Measurements from ENCODE around the gene ST6GALNAC3. TPM values are rescaled to one million over a fixed set of nuclear protein-coding genes. Genes with fewer than 3 reads are reported as not detected.

The ST6GALNAC3 gene
- total and polyA plus RNA-seq, 2 experiments from 2014 or later: 29.4 to 33.3 TPM

DNA sequence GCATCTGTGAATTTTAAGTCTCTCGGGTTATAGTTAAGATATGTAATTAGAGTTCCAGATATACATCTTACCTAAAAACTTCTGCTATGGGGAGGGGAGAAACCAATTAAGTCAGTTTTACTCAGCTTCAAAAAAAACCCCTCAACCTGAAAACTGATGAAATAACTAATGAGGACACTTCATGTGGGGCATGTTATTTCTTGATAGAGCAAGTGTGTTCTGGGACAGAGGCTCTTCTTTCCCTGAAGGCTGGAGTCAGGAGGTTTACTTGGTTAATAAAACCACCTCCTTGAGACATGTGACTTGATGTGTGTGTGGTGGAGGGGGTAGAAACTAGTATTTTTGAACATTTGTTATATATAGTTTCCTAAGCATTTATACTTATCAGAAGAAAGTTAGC is 479.7 kb downstream of the ST6GALNAC3 start:
- no peaks in the 10 kb centered on the region for H3K79me2 ChIP-seq
- no peaks in the 10 kb centered on the region for H4K20me1 ChIP-seq (ENCODE audit: insufficient read depth, poor library complexity, severe bottlenecking)
- DNase-seq (ENCODE audit: low spot score): no peak
- H3K9me3 ChIP-seq (ENCODE audit: low read depth): no peaks in the 10 kb centered on the region
- H2AFZ ChIP-seq: no peak overlapping the region
- H3K4me1 ChIP-seq (ENCODE audit: insufficient read depth): no peaks in the 10 kb centered on the region
- H3K4me3 ChIP-seq: no peak overlapping the region
- H3K4me2 ChIP-seq: no peak overlapping the region
- H3K36me3 ChIP-seq (replicated peaks; ENCODE audit: insufficient read depth, low read depth): no peaks in the 10 kb centered on the region
- WGBS (ENCODE audit: low lambda C conversion rate, missing lambda C conversion rate): 79% methylated on average over 1 of the region's 1 CpG
- no peaks in the 10 kb centered on the region for H3K27me3 ChIP-seq
- no peak overlapping the region for H3K27ac ChIP-seq
- TF ChIP-seq EZH2phosphoT487 (IDR thresholded peaks at IDR 0.05; ENCODE audit: low read depth, severe bottlenecking, unreplicated experiment): no peak
- no peak for TF ChIP-seq EZH2 (IDR thresholded peaks at IDR 0.05; ENCODE audit: borderline replicate concordance)
- TF ChIP-seq, protein P1, sequence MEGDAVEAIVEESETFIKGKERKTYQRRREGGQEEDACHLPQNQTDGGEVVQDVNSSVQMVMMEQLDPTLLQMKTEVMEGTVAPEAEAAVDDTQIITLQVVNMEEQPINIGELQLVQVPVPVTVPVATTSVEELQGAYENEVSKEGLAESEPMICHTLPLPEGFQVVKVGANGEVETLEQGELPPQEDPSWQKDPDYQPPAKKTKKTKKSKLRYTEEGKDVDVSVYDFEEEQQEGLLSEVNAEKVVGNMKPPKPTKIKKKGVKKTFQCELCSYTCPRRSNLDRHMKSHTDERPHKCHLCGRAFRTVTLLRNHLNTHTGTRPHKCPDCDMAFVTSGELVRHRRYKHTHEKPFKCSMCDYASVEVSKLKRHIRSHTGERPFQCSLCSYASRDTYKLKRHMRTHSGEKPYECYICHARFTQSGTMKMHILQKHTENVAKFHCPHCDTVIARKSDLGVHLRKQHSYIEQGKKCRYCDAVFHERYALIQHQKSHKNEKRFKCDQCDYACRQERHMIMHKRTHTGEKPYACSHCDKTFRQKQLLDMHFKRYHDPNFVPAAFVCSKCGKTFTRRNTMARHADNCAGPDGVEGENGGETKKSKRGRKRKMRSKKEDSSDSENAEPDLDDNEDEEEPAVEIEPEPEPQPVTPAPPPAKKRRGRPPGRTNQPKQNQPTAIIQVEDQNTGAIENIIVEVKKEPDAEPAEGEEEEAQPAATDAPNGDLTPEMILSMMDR (IDR thresholded peaks at IDR 0.05; ENCODE audit: poor library complexity): no peak
- H3K9me2 ChIP-seq (replicated peaks; ENCODE audit: insufficient read depth): no peaks in the 10 kb centered on the region

DNA sequence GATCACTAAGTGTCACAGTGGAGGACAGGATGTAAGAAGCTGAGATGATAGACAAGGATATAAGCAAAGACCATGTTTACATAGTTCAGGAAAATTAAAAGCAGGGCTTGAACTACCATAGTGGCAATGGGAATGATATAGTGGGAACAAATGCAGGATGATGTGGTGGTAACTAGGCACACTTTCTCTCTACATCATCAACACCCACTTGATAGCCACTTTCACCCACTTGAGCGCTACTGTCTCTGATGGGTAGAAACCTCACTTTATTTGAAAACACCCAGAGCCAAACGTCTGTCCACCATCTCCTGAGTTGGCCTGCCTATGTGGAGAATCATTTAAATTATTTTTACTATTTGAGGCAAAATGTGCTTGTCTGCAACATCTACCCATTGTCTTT is 487.7 kb downstream of the ST6GALNAC3 start:
- Histone ChIP-seq H3K27ac (no peak overlapping the region), H3K9me3 (ENCODE audit: low read depth) (no peaks in the 10 kb centered on the region), H2AFZ (no peak overlapping the region), H3K4me2 (no peak overlapping the region), H3K79me2 (no peaks in the 10 kb centered on the region), H3K4me3 (no peak overlapping the region), H3K4me1 (ENCODE audit: insufficient read depth) (no peaks in the 10 kb centered on the region), H3K27me3 (no peaks in the 10 kb centered on the region), H3K36me3 (replicated peaks; ENCODE audit: insufficient read depth, low read depth) (no peaks in the 10 kb centered on the region), H3K9me2 (replicated peaks; ENCODE audit: insufficient read depth) (no peaks in the 10 kb centered on the region), H4K20me1 (ENCODE audit: insufficient read depth, poor library complexity, severe bottlenecking) (no peaks in the 10 kb centered on the region)
- no peak for DNase-seq (ENCODE audit: low spot score)
- no peak for TF ChIP-seq EZH2 (IDR thresholded peaks at IDR 0.05; ENCODE audit: borderline replicate concordance)
- TF ChIP-seq, protein P1 (IDR thresholded peaks at IDR 0.05; ENCODE audit: poor library complexity): no peak
- TF ChIP-seq EZH2phosphoT487 (IDR thresholded peaks at IDR 0.05; ENCODE audit: low read depth, severe bottlenecking, unreplicated experiment): no peak
- 84% methylated on average over 2 of the region's 2 CpGs for WGBS (ENCODE audit: low lambda C conversion rate, missing lambda C conversion rate)

DNA sequence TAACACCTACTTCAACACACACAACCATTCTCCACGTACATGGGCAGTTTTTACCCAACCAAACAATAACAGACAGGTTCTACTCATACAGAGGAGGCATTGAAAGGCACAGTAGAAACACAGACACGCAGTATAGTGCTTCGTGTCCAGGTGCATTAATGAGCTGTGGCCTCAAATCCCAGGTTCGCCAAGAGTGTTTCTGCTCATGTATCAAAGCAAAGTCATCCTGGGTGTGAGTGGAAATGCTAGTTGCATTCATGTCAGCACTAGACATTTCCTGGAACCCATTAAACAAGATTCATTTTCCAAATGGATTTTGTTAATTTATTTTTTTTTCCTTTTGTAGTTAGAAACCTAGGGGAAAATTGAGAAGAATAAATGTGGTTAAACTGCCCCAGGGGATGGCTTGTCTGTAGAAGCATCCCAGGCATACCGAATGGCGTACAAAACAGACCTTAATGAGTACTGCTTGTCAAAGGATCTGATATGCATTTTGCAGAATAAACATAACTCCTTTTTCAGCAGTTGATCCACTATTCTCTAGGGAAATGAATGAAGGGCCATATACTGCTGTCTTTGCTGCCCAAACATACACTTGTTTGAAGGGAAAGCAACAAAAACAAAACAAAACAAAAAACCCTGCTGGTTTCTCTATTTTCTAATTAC is 494.2 kb downstream of the ST6GALNAC3 start:
- H3K27me3 ChIP-seq: no peaks in the 10 kb centered on the region
- no peak overlapping the region for H3K4me2 ChIP-seq
- no peaks in the 10 kb centered on the region for H3K9me2 ChIP-seq (replicated peaks; ENCODE audit: insufficient read depth)
- H3K27ac ChIP-seq: no peak overlapping the region
- no peaks in the 10 kb centered on the region for H3K79me2 ChIP-seq
- H3K4me3 ChIP-seq: no peak overlapping the region
- H4K20me1 ChIP-seq (ENCODE audit: insufficient read depth, poor library complexity, severe bottlenecking): no peaks in the 10 kb centered on the region
- H3K36me3 ChIP-seq (replicated peaks; ENCODE audit: insufficient read depth, low read depth): no peaks in the 10 kb centered on the region
- WGBS (ENCODE audit: low lambda C conversion rate, missing lambda C conversion rate): 56% methylated on average over 6 of the region's 6 CpGs
- DNase-seq (ENCODE audit: low spot score): no peak
- TF ChIP-seq EZH2phosphoT487 (IDR thresholded peaks at IDR 0.05; ENCODE audit: low read depth, severe bottlenecking, unreplicated experiment): no peak
- TF ChIP-seq, protein P1 (IDR thresholded peaks at IDR 0.05; ENCODE audit: poor library complexity): no peak
- no peak for TF ChIP-seq EZH2 (IDR thresholded peaks at IDR 0.05; ENCODE audit: borderline replicate concordance)
- no peak overlapping the region for H2AFZ ChIP-seq
- H3K4me1 ChIP-seq (ENCODE audit: insufficient read depth): no peaks in the 10 kb centered on the region
- no peaks in the 10 kb centered on the region for H3K9me3 ChIP-seq (ENCODE audit: low read depth)

Data from hepatocyte (in vitro differentiated cells).